T-helper 1 cell treated with Interleukin-12 subunit alpha and Interleukin-12 subunit beta and Interleukin-4 antibody, amounts not matched to agents 30 ng/mL and 1 ng/mL, for 36 hours (primary cell): ENCODE measurements around the gene MPRIP. TPM values are rescaled to one million over a fixed set of nuclear protein-coding genes. Genes with fewer than 3 reads are reported as not detected.

Experiments used
- intact Hi-C: fragments of 100-400 bp; cut with micrococcal nuclease; formaldehyde crosslinking; loops from one replicate; pipeline ENCODE4 v1.15.1; 2024
- total RNA-seq: library from RNA; stranded (reverse); gene quantifications from 2 replicates; pipeline ENCODE4 v1.2.3, GENCODE V29; 2022

MPRIP gene
- total RNA-seq, 1 donor from 2014 or later, result 212 TPM

DNA sequence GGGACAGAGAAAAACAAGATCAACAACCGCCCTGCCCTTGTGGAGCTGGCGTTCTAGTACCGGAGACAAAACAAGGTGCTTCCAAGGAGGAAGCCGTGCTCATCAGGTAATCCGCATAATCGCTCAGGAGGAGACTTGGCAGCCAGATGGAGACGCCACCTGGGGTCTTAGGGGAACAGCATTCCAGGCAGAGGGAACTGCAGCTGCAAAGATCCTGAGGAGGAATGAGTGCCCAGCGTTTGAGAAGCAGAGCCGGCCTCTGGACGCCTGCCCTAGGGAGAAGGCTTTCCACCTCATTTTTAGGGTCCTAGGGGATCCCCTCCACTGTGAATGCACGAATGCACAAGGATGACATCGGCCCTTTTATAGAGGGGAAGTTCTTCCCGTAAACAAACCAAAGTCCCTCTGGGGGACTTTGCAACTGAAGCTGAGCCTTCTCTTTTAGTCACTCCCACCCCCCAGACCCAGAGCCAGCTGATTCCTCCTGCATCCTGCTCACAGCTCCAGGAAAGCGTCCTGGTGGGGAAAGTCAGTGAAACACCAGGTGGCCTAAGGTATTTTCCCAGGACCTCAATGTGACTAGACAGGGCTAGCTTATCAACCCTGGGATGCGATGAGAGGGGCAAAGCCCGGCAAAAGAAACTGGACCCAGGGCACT is 13.2 kb upstream of the MPRIP start:
- intact Hi-C loops, result no loop called here

GRCh38 chr17:17029938-17030337 is 12.3 kb upstream of the MPRIP start:
- intact Hi-C loops, result no loop called here

- intact Hi-C loops, result no loop called here
Observed at GRCh38 chr17:17030515-17031211, 11.6 kb upstream of the MPRIP start.

- intact Hi-C loops, result no loop called here
Observed at GRCh38 chr17:17032131-17032692, 10.0 kb upstream of the MPRIP start.

GRCh38 chr17:17033466-17033865 is 8.8 kb upstream of the MPRIP start:
- intact Hi-C loops, result no loop called here

DNA sequence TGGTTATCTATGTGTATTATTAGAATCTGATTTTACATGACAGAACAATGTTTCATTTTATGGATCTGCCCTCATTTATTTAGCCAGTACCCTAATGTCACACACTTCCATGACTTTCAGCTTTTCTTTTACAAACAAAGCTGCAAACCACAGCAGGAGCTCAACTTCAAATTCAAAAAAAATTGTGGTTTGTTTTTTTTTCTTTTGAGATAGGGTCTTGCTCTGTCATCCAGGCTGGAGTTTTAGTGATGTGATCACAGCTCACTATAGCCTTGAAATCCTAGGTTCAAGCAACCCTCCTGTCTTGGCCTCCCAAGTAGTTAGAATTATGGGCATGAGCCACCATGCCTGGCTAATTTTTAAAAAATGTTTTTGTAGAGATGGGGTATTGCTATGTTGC is 8.2 kb upstream of the MPRIP start:
- intact Hi-C loops, result no loop called here

- intact Hi-C loops, result no loop called here
Observed at GRCh38 chr17:17034496-17035075, 7.7 kb upstream of the MPRIP start.

- intact Hi-C loops, result no loop called here
Observed at GRCh38 chr17:17035490-17035889, 6.8 kb upstream of the MPRIP start.

GRCh38 chr17:17035920-17036523 is 6.2 kb upstream of the MPRIP start:
- intact Hi-C loops, result no loop called here

DNA sequence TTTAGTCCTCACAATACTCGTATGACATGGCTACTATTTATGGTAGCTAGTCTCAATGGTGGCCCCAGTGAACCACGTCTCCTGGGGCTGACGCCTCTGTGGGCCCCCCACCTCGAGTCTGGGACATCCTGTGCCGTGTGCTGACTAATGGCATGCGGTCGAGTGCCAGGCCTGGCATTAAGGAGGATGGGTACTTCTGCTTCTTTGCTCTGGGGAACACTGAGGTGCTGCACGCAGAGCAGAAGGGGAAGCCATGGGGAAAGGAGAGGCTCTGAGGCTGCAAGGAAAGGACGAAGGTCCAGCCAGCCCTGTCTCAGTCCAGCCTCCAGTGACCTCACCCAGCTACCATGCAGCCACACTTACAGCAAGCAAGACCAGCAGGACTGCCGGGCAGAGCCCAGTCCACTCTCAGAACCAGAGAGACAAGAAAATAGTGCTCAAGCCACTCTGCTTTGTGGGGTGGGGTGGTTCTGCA is 5.7 kb upstream of the MPRIP start:
- intact Hi-C loops, result no loop called here

- intact Hi-C loops, result loop anchor here (10.0 kb wide), 1 partner anchor 825 kb away; the partner anchor contains the start of genes NCOR1 and PIGL
Observed at GRCh38 chr17:17039911-17040310, 2.3 kb upstream of the MPRIP start.

GRCh38 chr17:17041018-17041521 is 1.2 kb upstream of the MPRIP start:
- intact Hi-C loops, result loop anchor here (10.0 kb wide), 1 partner anchor 826 kb away; the partner anchor contains the start of genes NCOR1 and PIGL

- intact Hi-C loops, result loop anchor here (1.0 to 10.0 kb wide), 7 partner anchors 39 to 827 kb away; partner anchors contain the start of genes FLCN, NCOR1, PEMT and PIGL
Observed at GRCh38 chr17:17041571-17042383, 480 bp upstream of the MPRIP start.

GRCh38 chr17:17042851-17043460 is 699 bp downstream of the MPRIP start:
- intact Hi-C loops, result loop anchor here (1.0 to 10.0 kb wide), 8 partner anchors 40 to 828 kb away; partner anchors contain the start of genes FLCN, NCOR1, PEMT and PIGL

GRCh38 chr17:17043461-17044271 is 1.4 kb downstream of the MPRIP start:
- intact Hi-C loops, result loop anchor here (1.0 to 10.0 kb wide), 5 partner anchors 41 to 829 kb away; partner anchors contain the start of genes NCOR1 and PIGL

GRCh38 chr17:17044846-17045561 is 2.7 kb downstream of the MPRIP start:
- intact Hi-C loops, result loop anchor here (2.0 to 10.0 kb wide), 2 partner anchors 80 to 830 kb away; partner anchors contain the start of genes NCOR1 and PIGL

- intact Hi-C loops, result loop anchor here (10.0 kb wide), 1 partner anchor 833 kb away; the partner anchor contains the start of genes NCOR1 and PIGL
Observed at GRCh38 chr17:17048106-17048505, 5.8 kb downstream of the MPRIP start.
